ENCODE measurements around the gene GPR150.

- TF ChIP-seq, protein P1, sequence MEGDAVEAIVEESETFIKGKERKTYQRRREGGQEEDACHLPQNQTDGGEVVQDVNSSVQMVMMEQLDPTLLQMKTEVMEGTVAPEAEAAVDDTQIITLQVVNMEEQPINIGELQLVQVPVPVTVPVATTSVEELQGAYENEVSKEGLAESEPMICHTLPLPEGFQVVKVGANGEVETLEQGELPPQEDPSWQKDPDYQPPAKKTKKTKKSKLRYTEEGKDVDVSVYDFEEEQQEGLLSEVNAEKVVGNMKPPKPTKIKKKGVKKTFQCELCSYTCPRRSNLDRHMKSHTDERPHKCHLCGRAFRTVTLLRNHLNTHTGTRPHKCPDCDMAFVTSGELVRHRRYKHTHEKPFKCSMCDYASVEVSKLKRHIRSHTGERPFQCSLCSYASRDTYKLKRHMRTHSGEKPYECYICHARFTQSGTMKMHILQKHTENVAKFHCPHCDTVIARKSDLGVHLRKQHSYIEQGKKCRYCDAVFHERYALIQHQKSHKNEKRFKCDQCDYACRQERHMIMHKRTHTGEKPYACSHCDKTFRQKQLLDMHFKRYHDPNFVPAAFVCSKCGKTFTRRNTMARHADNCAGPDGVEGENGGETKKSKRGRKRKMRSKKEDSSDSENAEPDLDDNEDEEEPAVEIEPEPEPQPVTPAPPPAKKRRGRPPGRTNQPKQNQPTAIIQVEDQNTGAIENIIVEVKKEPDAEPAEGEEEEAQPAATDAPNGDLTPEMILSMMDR (IDR thresholded peaks at IDR 0.05): no peak
- no peak for TF ChIP-seq POLR2A (IDR thresholded peaks at IDR 0.05)
Measured at GRCh38 chr5:95626701-95627100, 6.8 kb downstream of the GPR150 start.

Measured in heart left ventricle (tissue), 13 donors.